GM06990 (cell line): ENCODE measurements around the gene MDM4.

ENCODE experiments used
- DNase-seq: peaks from one replicate; pipeline ENCODE4 v3.0.0-alpha.2; 2011; ENCODE audit not compliant: insufficient read length; ENCODE audit errors: extremely low read depth
- H3K27me3 ChIP-seq: replicated peaks from 2 replicates; pipeline ENCODE4 v1.6.0; 2011; ENCODE audit warnings: low read length; ENCODE audit not compliant: control insufficient read depth, insufficient read depth
- H3K36me3 ChIP-seq: 2 replicates; pipeline ENCODE4 v1.5.1; 2011; ENCODE audit warnings: low read length; ENCODE audit not compliant: control insufficient read depth, insufficient read depth
- H3K4me3 ChIP-seq: replicated peaks from 2 replicates; pipeline ENCODE4 v1.5.1; 2011; ENCODE audit warnings: low read depth, mild to moderate bottlenecking, control low read depth, low read length
- TF ChIP-seq, protein P1 (sequence below): IDR thresholded peaks from 2 replicates; pipeline ENCODE4 v1.5.1; 2011; ENCODE audit warnings: low read length, control low read depth, mild to moderate bottlenecking, inconsistent platforms; ENCODE audit not compliant: insufficient read depth, poor library complexity, severe bottlenecking

Gene MDM4

GRCh38 chr1:204502241-204502640, 14.0 kb upstream of the MDM4 start:
- TF ChIP-seq, protein P1, sequence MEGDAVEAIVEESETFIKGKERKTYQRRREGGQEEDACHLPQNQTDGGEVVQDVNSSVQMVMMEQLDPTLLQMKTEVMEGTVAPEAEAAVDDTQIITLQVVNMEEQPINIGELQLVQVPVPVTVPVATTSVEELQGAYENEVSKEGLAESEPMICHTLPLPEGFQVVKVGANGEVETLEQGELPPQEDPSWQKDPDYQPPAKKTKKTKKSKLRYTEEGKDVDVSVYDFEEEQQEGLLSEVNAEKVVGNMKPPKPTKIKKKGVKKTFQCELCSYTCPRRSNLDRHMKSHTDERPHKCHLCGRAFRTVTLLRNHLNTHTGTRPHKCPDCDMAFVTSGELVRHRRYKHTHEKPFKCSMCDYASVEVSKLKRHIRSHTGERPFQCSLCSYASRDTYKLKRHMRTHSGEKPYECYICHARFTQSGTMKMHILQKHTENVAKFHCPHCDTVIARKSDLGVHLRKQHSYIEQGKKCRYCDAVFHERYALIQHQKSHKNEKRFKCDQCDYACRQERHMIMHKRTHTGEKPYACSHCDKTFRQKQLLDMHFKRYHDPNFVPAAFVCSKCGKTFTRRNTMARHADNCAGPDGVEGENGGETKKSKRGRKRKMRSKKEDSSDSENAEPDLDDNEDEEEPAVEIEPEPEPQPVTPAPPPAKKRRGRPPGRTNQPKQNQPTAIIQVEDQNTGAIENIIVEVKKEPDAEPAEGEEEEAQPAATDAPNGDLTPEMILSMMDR, result no peak
- DNase-seq, result no peak

DNA sequence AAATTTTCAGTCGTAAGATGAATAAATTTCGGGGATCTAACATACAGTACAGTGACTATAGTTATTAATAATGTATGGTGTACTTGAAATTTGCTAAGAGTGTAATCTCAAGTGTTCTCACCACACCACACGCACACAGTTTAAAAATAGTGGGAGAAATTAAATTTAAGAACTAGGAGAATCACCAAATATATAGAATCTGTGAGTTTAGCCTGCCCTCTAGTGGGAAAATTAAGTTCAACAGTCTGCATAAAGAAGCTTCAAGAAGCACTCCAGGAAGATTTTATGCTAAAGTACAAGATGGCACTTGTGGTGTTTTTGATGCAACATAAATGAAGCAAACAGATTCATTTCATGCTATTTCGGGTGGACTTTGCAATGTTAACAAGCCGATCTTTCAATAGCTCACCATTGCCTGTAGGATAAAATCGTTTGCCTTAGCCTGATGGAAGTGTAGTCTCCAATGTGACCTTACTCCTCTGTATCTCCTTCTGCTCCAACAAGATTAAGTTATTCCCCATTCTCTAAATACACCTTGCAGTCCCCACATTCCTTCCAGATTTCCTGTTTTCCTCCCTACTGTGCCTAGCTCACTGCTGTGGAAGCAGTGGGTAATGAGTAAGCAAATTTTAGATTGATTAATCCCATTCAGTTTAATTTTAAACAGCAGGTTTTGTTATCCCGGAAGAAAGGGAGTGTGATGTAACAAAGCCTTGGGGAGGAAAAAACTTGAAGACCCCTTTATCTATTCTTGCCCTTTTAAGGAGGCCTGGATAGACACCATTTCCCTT, 12.9 kb upstream of the MDM4 start:
- TF ChIP-seq, protein P1, result peak; percentile 55
- no peak overlapping the region for H3K4me3 ChIP-seq
- no peak for DNase-seq

More at GRCh38 chr1:204502241-204502640, 14.0 kb upstream of the MDM4 start:
- no peaks in the 10 kb centered on the region for H3K27me3 ChIP-seq
- H3K4me3 ChIP-seq, result no peak overlapping the region
- H3K36me3 ChIP-seq, result no peaks in the 10 kb centered on the region

DNA sequence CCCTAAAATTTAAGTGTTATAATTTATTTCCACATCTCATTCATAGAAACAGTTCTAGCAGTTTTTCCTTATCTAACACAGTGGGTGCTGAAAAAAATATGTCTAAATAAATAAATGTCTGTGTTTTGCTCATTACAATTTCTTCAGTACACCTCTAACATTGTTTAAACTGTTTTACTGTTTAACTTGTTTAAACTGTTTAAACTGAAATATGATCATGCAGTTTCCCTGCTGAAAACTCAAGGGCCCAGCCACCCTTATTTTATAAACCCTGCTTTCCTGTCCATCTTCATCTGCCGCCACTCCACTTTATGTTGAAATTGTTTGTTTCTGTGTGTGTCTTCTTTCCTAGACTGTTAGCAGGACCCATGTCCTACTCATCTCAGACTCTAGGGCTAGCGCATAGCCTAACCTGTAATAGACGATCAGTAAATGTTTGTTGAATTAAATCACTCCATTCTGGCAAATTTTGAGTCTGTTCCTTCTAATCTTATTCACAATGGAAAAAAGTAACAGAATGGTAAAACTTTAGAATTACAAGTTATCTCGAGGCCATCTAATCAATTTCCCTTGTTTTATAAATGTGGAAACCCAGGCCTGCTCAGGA, 12.2 kb upstream of the MDM4 start:
- no peaks in the 10 kb centered on the region for H3K36me3 ChIP-seq
- no peak for DNase-seq
- H3K27me3 ChIP-seq, result no peaks in the 10 kb centered on the region
- TF ChIP-seq, protein P1, result no peak
- no peak overlapping the region for H3K4me3 ChIP-seq

More for the DNA sequence above, 12.9 kb upstream of the MDM4 start:
- H3K36me3 ChIP-seq, result no peaks in the 10 kb centered on the region
- no peaks in the 10 kb centered on the region for H3K27me3 ChIP-seq

- H3K36me3 ChIP-seq, result no peaks in the 10 kb centered on the region
- no peaks in the 10 kb centered on the region for H3K27me3 ChIP-seq
- DNase-seq, result no peak
- peak overlapping the region; percentile 46 for H3K4me3 ChIP-seq
- TF ChIP-seq, protein P1, result no peak
Observed at GRCh38 chr1:204505674-204506200, 10.5 kb upstream of the MDM4 start.

- DNase-seq, result peak; percentile 67
- Histone ChIP-seq H3K36me3 (no peaks in the 10 kb centered on the region), H3K4me3 (peak overlapping the region; percentile 46), H3K27me3 (no peaks in the 10 kb centered on the region)
- TF ChIP-seq, protein P1, result no peak
Observed at GRCh38 chr1:204506201-204506968, 9.8 kb upstream of the MDM4 start.
